ENCODE measurements around the gene CACNG8. TPM values are rescaled to one million over a fixed set of nuclear protein-coding genes. Genes with fewer than 3 reads are reported as not detected.

CACNG8 gene
- polyA plus RNA-seq, 1 of the 3 experiments (the other 2 are of a cell fraction), result 1.3 TPM

DNA sequence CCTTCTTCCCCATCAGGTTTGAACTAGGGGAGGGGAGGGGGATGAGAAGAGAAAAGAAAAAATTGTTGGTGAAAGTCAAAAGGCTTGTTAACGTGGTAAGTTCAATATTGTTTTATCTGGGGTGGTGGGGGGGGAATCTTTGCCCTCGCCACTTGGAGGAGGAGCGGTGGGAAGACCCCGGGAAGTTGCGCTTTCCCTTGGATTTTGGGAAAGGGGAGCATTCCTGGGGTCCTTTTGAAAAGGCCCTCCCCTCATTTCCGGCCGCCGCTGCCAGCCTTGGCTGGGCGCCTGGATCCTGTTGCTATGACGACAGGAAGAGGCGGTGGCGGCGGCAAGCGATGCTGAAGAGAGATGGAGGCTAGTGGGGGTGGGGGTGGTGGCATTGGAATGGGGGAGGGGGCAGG is 4.6 kb upstream of the CACNG8 start:
- Histone ChIP-seq H3K27ac (ENCODE audit: low read depth in 2 of 2, low read length in 1 of 2) (peak overlapping the region in 1 of 2 experiments; percentile 84; a peak in 2 of 4 replicates), H3K4me1 (ENCODE audit: control insufficient read depth in 1 of 2, insufficient read depth in 2 of 2, low read depth in 1 of 2, low read length in 1 of 2) (peaks cover 19 to 23% of the 10 kb centered on the region in 2 experiments; a peak in 2 of 4 replicates), H3K27me3 (ENCODE audit: insufficient read depth) (no peaks in the 10 kb centered on the region), H3K36me3 (replicated peaks in 1 of 2; ENCODE audit: control insufficient read depth in 1 of 2, insufficient read depth in 2 of 2, low read length in 1 of 2) (no peaks in the 10 kb centered on the region), H3K4me2 (peak overlapping the region; percentile 41; the same call in 1 of the 2 replicates), H3K9ac (no peak overlapping the region), H3F3A (replicated peaks; ENCODE audit: insufficient read depth) (peaks cover 8% of the 10 kb centered on the region), H3K4me3 (ENCODE audit: low read depth in 2 of 2, low read length in 1 of 2) (peak overlapping the region in 1 of 2 experiments; percentile 28; a peak in 1 of 4 replicates), H3K9me3 (no peaks in the 10 kb centered on the region), H3K79me2 (ENCODE audit: insufficient read depth) (peaks cover 14% of the 10 kb centered on the region), H3K9me2 (no peaks in the 10 kb centered on the region), H4K20me1 (ENCODE audit: insufficient read depth) (no peaks in the 10 kb centered on the region), H2AFZ (ENCODE audit: low read depth) (no peak overlapping the region)
- ChIA-PET CTCF (interaction anchor here (0.8 kb wide), 1 partner anchor 10 kb away, joined by 4 read pairs; no protein-coding TSS in a partner anchor), POLR2A (no interaction called here)
- DNase-seq, result peak; percentile 92
- no peak for TF ChIP-seq NRF1 (IDR thresholded peaks at IDR 0.05; ENCODE audit: low read depth, low read length)
- TF ChIP-seq, protein P1, sequence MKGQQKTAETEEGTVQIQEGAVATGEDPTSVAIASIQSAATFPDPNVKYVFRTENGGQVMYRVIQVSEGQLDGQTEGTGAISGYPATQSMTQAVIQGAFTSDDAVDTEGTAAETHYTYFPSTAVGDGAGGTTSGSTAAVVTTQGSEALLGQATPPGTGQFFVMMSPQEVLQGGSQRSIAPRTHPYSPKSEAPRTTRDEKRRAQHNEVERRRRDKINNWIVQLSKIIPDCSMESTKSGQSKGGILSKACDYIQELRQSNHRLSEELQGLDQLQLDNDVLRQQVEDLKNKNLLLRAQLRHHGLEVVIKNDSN (IDR thresholded peaks at IDR 0.05; ENCODE audit: borderline replicate concordance, low read depth), result no peak
- TF ChIP-seq CHD2 (IDR thresholded peaks at IDR 0.05; ENCODE audit: low read length, partially characterized antibody), result peak; percentile 78
- no peak for TF ChIP-seq SIN3A (IDR thresholded peaks at IDR 0.05; ENCODE audit: borderline replicate concordance, low read depth, low read length)
- no peak for TF ChIP-seq RXRA (IDR thresholded peaks at IDR 0.05; ENCODE audit: borderline replicate concordance, low read depth)
- TF ChIP-seq, protein P2, sequence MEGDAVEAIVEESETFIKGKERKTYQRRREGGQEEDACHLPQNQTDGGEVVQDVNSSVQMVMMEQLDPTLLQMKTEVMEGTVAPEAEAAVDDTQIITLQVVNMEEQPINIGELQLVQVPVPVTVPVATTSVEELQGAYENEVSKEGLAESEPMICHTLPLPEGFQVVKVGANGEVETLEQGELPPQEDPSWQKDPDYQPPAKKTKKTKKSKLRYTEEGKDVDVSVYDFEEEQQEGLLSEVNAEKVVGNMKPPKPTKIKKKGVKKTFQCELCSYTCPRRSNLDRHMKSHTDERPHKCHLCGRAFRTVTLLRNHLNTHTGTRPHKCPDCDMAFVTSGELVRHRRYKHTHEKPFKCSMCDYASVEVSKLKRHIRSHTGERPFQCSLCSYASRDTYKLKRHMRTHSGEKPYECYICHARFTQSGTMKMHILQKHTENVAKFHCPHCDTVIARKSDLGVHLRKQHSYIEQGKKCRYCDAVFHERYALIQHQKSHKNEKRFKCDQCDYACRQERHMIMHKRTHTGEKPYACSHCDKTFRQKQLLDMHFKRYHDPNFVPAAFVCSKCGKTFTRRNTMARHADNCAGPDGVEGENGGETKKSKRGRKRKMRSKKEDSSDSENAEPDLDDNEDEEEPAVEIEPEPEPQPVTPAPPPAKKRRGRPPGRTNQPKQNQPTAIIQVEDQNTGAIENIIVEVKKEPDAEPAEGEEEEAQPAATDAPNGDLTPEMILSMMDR (IDR thresholded peaks at IDR 0.05), result no peak
- no peak for TF ChIP-seq EZH2phosphoT487 (IDR thresholded peaks at IDR 0.05; ENCODE audit: borderline replicate concordance, low read depth)
- TF ChIP-seq TEAD4 (IDR thresholded peaks at IDR 0.05; ENCODE audit: borderline replicate concordance, insufficient read depth), result no peak
- TF ChIP-seq RAD21 (IDR thresholded peaks at IDR 0.05; ENCODE audit: low read length), result no peak
- TF ChIP-seq NFIC (IDR thresholded peaks at IDR 0.05; ENCODE audit: borderline replicate concordance), result peak; percentile 74
- TF ChIP-seq, protein P3, sequence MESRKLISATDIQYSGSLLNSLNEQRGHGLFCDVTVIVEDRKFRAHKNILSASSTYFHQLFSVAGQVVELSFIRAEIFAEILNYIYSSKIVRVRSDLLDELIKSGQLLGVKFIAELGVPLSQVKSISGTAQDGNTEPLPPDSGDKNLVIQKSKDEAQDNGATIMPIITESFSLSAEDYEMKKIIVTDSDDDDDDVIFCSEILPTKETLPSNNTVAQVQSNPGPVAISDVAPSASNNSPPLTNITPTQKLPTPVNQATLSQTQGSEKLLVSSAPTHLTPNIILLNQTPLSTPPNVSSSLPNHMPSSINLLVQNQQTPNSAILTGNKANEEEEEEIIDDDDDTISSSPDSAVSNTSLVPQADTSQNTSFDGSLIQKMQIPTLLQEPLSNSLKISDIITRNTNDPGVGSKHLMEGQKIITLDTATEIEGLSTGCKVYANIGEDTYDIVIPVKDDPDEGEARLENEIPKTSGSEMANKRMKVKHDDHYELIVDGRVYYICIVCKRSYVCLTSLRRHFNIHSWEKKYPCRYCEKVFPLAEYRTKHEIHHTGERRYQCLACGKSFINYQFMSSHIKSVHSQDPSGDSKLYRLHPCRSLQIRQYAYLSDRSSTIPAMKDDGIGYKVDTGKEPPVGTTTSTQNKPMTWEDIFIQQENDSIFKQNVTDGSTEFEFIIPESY (IDR thresholded peaks at IDR 0.05; ENCODE audit: borderline replicate concordance, low read depth), result no peak
- no peak for TF ChIP-seq FOSL2 (IDR thresholded peaks at IDR 0.05; ENCODE audit: borderline replicate concordance, low read depth)
- TF ChIP-seq MEF2A (IDR thresholded peaks at IDR 0.05; ENCODE audit: borderline replicate concordance, low read depth), result no peak
- TF ChIP-seq MXI1 (IDR thresholded peaks at IDR 0.05; ENCODE audit: low read depth, low read length), result peak; percentile 22; the same call in 1 of the 2 replicates
- no peak for TF ChIP-seq RFX5 (IDR thresholded peaks at IDR 0.05; ENCODE audit: low read length)
- TF ChIP-seq, protein P4, sequence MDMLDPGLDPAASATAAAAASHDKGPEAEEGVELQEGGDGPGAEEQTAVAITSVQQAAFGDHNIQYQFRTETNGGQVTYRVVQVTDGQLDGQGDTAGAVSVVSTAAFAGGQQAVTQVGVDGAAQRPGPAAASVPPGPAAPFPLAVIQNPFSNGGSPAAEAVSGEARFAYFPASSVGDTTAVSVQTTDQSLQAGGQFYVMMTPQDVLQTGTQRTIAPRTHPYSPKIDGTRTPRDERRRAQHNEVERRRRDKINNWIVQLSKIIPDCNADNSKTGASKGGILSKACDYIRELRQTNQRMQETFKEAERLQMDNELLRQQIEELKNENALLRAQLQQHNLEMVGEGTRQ (IDR thresholded peaks at IDR 0.05; ENCODE audit: borderline replicate concordance, low read depth, low read length), result no peak
- no peak for TF ChIP-seq FOXJ3 (CRISPR knock-in tag; IDR thresholded peaks at IDR 0.05)
- TF ChIP-seq, protein P5, sequence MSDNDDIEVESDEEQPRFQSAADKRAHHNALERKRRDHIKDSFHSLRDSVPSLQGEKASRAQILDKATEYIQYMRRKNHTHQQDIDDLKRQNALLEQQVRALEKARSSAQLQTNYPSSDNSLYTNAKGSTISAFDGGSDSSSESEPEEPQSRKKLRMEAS (IDR thresholded peaks at IDR 0.05; ENCODE audit: low read depth), result no peak
- no peak for TF ChIP-seq RCOR1 (IDR thresholded peaks at IDR 0.05; ENCODE audit: low read length)
- no peak for TF ChIP-seq YY1 (IDR thresholded peaks at IDR 0.05; ENCODE audit: low read depth)
- TF ChIP-seq GABPA (IDR thresholded peaks at IDR 0.05; ENCODE audit: low read depth), result no peak
- TF ChIP-seq, protein P6, sequence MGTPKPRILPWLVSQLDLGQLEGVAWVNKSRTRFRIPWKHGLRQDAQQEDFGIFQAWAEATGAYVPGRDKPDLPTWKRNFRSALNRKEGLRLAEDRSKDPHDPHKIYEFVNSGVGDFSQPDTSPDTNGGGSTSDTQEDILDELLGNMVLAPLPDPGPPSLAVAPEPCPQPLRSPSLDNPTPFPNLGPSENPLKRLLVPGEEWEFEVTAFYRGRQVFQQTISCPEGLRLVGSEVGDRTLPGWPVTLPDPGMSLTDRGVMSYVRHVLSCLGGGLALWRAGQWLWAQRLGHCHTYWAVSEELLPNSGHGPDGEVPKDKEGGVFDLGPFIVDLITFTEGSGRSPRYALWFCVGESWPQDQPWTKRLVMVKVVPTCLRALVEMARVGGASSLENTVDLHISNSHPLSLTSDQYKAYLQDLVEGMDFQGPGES (IDR thresholded peaks at IDR 0.05; ENCODE audit: low read depth, low read length), result no peak
- WGBS (ENCODE audit: low lambda C conversion rate), result 27% methylated on average over 13 of the region's 14 CpGs

Data from SK-N-SH (cell line).